Endometrium (tissue), 2 donors: ENCODE measurements around the gene PTPRD.

Experiments
- FAIRE-seq: peaks from 2 replicates; lab custom pipeline; 2012; peaks lifted over from hg19 to GRCh38; lab: Jason Lieb, UNC
- donor health status: control.
- donor health status: control.

PTPRD gene

GRCh38 chr9:8315211-8315610 lies 2297.6 kb downstream of the PTPRD start:
- no peak for FAIRE-seq

- no peak for FAIRE-seq
Observed at GRCh38 chr9:8309258-8309657, 2303.5 kb downstream of the PTPRD start.

GRCh38 chr9:8304720-8305119 lies 2308.1 kb downstream of the PTPRD start:
- no peak for FAIRE-seq

- FAIRE-seq: no peak
Observed at GRCh38 chr9:8301296-8301695, 2311.5 kb downstream of the PTPRD start.

- no peak for FAIRE-seq
Observed at GRCh38 chr9:8297047-8297446, 2315.8 kb downstream of the PTPRD start.

GRCh38 chr9:8292657-8293056 lies 2320.1 kb downstream of the PTPRD start:
- FAIRE-seq: no peak

GRCh38 chr9:8289681-8290080 lies 2323.1 kb downstream of the PTPRD start:
- FAIRE-seq: no peak

- no peak for FAIRE-seq
Observed at GRCh38 chr9:8287970-8288369, 2324.8 kb downstream of the PTPRD start.

GRCh38 chr9:8287501-8287900 lies 2325.3 kb downstream of the PTPRD start:
- FAIRE-seq: no peak

- FAIRE-seq: no peak
Observed at GRCh38 chr9:8284884-8285283, 2327.9 kb downstream of the PTPRD start.

- FAIRE-seq: no peak
Observed at GRCh38 chr9:8282535-8282934, 2330.3 kb downstream of the PTPRD start.

- FAIRE-seq: no peak
Observed at GRCh38 chr9:8280811-8281210, 2332.0 kb downstream of the PTPRD start.

- no peak for FAIRE-seq
Observed at GRCh38 chr9:8278048-8278447, 2334.8 kb downstream of the PTPRD start.

GRCh38 chr9:8270235-8270634 lies 2342.6 kb downstream of the PTPRD start:
- no peak for FAIRE-seq

GRCh38 chr9:8268881-8269280 lies 2343.9 kb downstream of the PTPRD start:
- no peak for FAIRE-seq

GRCh38 chr9:8268216-8268878 lies 2344.5 kb downstream of the PTPRD start:
- FAIRE-seq: no peak

- FAIRE-seq: no peak
Observed at GRCh38 chr9:8267636-8268035, 2345.2 kb downstream of the PTPRD start.

- no peak for FAIRE-seq
Observed at GRCh38 chr9:8266861-8267260, 2345.9 kb downstream of the PTPRD start.

- FAIRE-seq: no peak
Observed at GRCh38 chr9:8265281-8265680, 2347.5 kb downstream of the PTPRD start.
